ENCODE data around the gene VCAM1.

VCAM1 gene

DNA sequence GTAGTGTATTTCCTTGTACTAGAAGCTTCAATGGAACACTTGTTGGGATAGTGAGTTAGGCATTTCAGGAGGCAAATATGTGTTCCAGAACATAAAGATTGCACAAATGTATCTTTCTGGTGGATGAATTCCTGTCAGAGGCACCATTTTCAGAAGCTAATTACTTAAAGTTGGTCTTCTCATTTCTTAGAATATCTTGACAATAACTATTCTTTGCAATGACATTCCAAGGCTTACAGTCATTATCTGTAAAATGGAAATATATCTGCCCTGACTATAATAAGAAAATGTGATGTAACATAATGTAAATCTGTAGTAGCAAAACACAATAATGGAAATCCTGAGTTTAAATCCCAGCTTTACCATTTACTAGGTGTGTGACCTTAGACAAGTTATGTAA, 2.7 kb downstream of the VCAM1 start:
- TF ChIP-seq, protein P1, sequence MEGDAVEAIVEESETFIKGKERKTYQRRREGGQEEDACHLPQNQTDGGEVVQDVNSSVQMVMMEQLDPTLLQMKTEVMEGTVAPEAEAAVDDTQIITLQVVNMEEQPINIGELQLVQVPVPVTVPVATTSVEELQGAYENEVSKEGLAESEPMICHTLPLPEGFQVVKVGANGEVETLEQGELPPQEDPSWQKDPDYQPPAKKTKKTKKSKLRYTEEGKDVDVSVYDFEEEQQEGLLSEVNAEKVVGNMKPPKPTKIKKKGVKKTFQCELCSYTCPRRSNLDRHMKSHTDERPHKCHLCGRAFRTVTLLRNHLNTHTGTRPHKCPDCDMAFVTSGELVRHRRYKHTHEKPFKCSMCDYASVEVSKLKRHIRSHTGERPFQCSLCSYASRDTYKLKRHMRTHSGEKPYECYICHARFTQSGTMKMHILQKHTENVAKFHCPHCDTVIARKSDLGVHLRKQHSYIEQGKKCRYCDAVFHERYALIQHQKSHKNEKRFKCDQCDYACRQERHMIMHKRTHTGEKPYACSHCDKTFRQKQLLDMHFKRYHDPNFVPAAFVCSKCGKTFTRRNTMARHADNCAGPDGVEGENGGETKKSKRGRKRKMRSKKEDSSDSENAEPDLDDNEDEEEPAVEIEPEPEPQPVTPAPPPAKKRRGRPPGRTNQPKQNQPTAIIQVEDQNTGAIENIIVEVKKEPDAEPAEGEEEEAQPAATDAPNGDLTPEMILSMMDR (IDR thresholded peaks at IDR 0.05; ENCODE audit: insufficient read depth, low read length): no peak
- no peak for TF ChIP-seq SPI1 (IDR thresholded peaks at IDR 0.05; ENCODE audit: borderline replicate concordance, low read depth)
- TF ChIP-seq POLR2AphosphoS5 (IDR thresholded peaks at IDR 0.05; ENCODE audit: low read depth): no peak
- TF ChIP-seq, protein P2, sequence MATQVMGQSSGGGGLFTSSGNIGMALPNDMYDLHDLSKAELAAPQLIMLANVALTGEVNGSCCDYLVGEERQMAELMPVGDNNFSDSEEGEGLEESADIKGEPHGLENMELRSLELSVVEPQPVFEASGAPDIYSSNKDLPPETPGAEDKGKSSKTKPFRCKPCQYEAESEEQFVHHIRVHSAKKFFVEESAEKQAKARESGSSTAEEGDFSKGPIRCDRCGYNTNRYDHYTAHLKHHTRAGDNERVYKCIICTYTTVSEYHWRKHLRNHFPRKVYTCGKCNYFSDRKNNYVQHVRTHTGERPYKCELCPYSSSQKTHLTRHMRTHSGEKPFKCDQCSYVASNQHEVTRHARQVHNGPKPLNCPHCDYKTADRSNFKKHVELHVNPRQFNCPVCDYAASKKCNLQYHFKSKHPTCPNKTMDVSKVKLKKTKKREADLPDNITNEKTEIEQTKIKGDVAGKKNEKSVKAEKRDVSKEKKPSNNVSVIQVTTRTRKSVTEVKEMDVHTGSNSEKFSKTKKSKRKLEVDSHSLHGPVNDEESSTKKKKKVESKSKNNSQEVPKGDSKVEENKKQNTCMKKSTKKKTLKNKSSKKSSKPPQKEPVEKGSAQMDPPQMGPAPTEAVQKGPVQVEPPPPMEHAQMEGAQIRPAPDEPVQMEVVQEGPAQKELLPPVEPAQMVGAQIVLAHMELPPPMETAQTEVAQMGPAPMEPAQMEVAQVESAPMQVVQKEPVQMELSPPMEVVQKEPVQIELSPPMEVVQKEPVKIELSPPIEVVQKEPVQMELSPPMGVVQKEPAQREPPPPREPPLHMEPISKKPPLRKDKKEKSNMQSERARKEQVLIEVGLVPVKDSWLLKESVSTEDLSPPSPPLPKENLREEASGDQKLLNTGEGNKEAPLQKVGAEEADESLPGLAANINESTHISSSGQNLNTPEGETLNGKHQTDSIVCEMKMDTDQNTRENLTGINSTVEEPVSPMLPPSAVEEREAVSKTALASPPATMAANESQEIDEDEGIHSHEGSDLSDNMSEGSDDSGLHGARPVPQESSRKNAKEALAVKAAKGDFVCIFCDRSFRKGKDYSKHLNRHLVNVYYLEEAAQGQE (IDR thresholded peaks at IDR 0.05; ENCODE audit: insufficient replicate concordance, low read depth): no peak
- TF ChIP-seq GABPA (IDR thresholded peaks at IDR 0.05; ENCODE audit: low read depth): no peak
- Histone ChIP-seq H3K27me3 (ENCODE audit: insufficient read depth, poor library complexity, severe bottlenecking) (no peaks in the 10 kb centered on the region), H3K4me3 (replicated peaks; ENCODE audit: insufficient read depth, low read length) (no peak overlapping the region), H3K27ac (replicated peaks) (no peak overlapping the region)
- no peak for DNase-seq (ENCODE audit: low read depth in 1 of 2, low spot score in 1 of 2)

DNA sequence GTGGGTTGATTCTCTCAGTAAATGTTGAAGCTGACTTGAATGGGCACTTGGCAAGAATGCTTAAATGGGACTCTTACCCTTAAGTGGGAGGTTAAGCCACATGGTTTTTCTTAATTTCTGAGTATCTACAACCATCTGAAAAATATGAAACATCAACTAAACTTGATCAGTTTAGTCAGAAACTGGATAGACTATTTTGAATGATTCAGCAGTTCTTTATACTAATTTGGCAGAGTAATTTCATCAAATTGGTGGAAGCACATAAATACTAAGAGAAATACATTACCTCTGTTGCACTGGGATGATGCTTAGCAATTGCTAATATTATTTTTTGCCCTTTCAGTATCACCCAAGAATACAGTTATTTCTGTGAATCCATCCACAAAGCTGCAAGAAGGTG, 4.7 kb downstream of the VCAM1 start:
- no peak for DNase-seq (ENCODE audit: low read depth in 1 of 2, low spot score in 1 of 2)
- Histone ChIP-seq H3K27ac (replicated peaks) (no peak overlapping the region), H3K4me3 (replicated peaks; ENCODE audit: insufficient read depth, low read length) (no peak overlapping the region), H3K27me3 (ENCODE audit: insufficient read depth, poor library complexity, severe bottlenecking) (no peaks in the 10 kb centered on the region)
- TF ChIP-seq SPI1 (IDR thresholded peaks at IDR 0.05; ENCODE audit: borderline replicate concordance, low read depth) (no peak), POLR2AphosphoS5 (IDR thresholded peaks at IDR 0.05; ENCODE audit: low read depth) (no peak), GABPA (IDR thresholded peaks at IDR 0.05; ENCODE audit: low read depth) (no peak)
- TF ChIP-seq, protein P2 (IDR thresholded peaks at IDR 0.05; ENCODE audit: insufficient replicate concordance, low read depth): no peak
- TF ChIP-seq, protein P1 (IDR thresholded peaks at IDR 0.05; ENCODE audit: insufficient read depth, low read length): no peak

DNA sequence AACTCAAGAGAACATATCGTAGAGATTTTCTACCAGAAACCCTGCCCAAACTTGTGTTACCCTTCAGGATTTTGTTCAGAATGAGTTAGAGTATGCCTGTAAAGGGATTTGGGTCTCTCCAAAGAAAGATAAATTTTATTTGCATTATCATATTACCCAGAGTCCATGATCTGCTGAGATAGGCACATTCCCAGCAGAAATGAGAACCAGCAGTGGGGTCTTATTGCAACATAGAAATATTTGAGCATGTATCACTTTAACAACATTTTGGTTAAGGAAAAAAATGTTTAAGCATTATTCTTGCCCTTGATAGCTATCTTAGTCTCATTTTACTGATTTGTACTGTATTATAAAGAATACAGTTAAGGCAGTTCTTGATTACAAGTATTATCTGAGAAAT, 10.6 kb downstream of the VCAM1 start:
- Histone ChIP-seq H3K27ac (replicated peaks) (no peak overlapping the region), H3K27me3 (ENCODE audit: insufficient read depth, poor library complexity, severe bottlenecking) (no peaks in the 10 kb centered on the region), H3K4me3 (replicated peaks; ENCODE audit: insufficient read depth, low read length) (no peak overlapping the region)
- no peak for TF ChIP-seq POLR2AphosphoS5 (IDR thresholded peaks at IDR 0.05; ENCODE audit: low read depth)
- no peak for DNase-seq (ENCODE audit: low read depth in 1 of 2, low spot score in 1 of 2)

DNA sequence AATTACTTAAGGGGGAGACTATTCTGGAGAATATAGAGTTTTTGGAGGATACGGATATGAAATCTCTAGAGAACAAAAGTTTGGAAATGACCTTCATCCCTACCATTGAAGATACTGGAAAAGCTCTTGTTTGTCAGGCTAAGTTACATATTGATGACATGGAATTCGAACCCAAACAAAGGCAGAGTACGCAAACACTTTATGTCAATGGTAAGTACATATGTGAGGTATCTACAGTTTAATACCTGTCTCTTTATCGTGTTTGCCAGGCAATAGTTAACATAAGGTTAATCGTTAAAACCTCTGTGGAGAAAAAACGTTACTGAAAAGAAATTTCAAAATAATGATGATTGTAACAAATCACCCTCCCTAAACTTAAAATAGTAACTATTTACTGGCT, 11.8 kb downstream of the VCAM1 start:
- Histone ChIP-seq H3K4me3 (replicated peaks; ENCODE audit: insufficient read depth, low read length) (no peak overlapping the region), H3K27ac (replicated peaks) (no peak overlapping the region), H3K27me3 (ENCODE audit: insufficient read depth, poor library complexity, severe bottlenecking) (no peaks in the 10 kb centered on the region)
- no peak for DNase-seq (ENCODE audit: low read depth in 1 of 2, low spot score in 1 of 2)
- TF ChIP-seq SPI1 (IDR thresholded peaks at IDR 0.05; ENCODE audit: borderline replicate concordance, low read depth) (no peak), GABPA (IDR thresholded peaks at IDR 0.05; ENCODE audit: low read depth) (no peak), POLR2AphosphoS5 (IDR thresholded peaks at IDR 0.05; ENCODE audit: low read depth) (no peak)
- TF ChIP-seq, protein P1 (IDR thresholded peaks at IDR 0.05; ENCODE audit: insufficient read depth, low read length): no peak
- TF ChIP-seq, protein P2 (IDR thresholded peaks at IDR 0.05; ENCODE audit: insufficient replicate concordance, low read depth): no peak

All from HL-60 (cell line).